HepG2 (cell line): ENCODE measurements around the gene TMEM164. TPM values are rescaled to one million over a fixed set of nuclear protein-coding genes. Genes with fewer than 3 reads are reported as not detected.

Source experiments
- ATAC-seq: fragments of 200-7000 bp; cut with Tn5 transposase; 3 replicates; pipeline ENCODE4 v1.9.1; 2020; ENCODE audit warnings: mild to moderate bottlenecking, moderate library complexity
- BruUV-seq: library from RNA; stranded (reverse); fragments of 400-500 nt; replicated peaks from 2 replicates; lab custom pipeline; 2021; lab: Mats Ljungman, UMichigan
- CTCF ChIA-PET: fragments of 300-600 bp; formaldehyde crosslinking; extraction: SDS; loops from one replicate; lab custom pipeline; 2021; ENCODE audit warnings: low total read pairs, inconsistent platforms, low intra/inter-chr PET ratio; lab: Yijun Ruan, JAX
- POLR2A ChIA-PET: fragments of 350-600 bp; sonication (Branson Sonifier 250); formaldehyde crosslinking; loops from one replicate; lab custom pipeline; 2020; ENCODE audit warnings: antibody characterized with exemption, inconsistent platforms; lab: Yijun Ruan, JAX
- DNase-seq: peaks from one replicate; pipeline ENCODE4 v3.0.0-alpha.2; 2015; ENCODE audit warnings: low spot score
- FAIRE-seq: peaks from 3 replicates; lab custom pipeline; 2011; peaks lifted over from hg19 to GRCh38; lab: Jason Lieb, UNC
- H2AFZ ChIP-seq: one replicate; pipeline ENCODE4 v1.6.1; 2011; ENCODE audit warnings: low read length, inconsistent platforms
- H3K27ac ChIP-seq: fragments of 300-600 bp; 3 replicates; pipeline ENCODE4 v1.8.0; 2011; ENCODE audit warnings: mixed run types, mild to moderate bottlenecking, mixed read lengths, low read length, inconsistent platforms; ENCODE audit not compliant: insufficient read depth; ENCODE audit errors: extremely low read length
- H3K27me3 ChIP-seq, 2 experiments: fragments of 200-600 bp in 1 of 2; 2 replicates in 1 of 2; 3 replicates in 1 of 2; pipeline versions ENCODE4 v1.6.0 to v1.8.0; 2011; ENCODE audit warnings: low read length in 2 of 2, mild to moderate bottlenecking in 2 of 2, moderate library complexity in 2 of 2, inconsistent platforms in 1 of 2; ENCODE audit not compliant: insufficient read depth in 2 of 2, control insufficient read depth in 1 of 2
- H3K36me3 ChIP-seq, 2 experiments: fragments of 200-600 bp in 1 of 2; replicated peaks in 1 of 2; 2 replicates in 1 of 2; 3 replicates in 1 of 2; pipeline versions ENCODE4 v1.5.1 to v1.8.0; 2011; ENCODE audit warnings: low read length in 2 of 2, inconsistent platforms in 1 of 2; ENCODE audit not compliant: insufficient read depth in 2 of 2, control insufficient read depth in 1 of 2
- H3K4me1 ChIP-seq: 2 replicates; pipeline ENCODE4 v1.5.1; 2012; ENCODE audit warnings: low read length, inconsistent platforms; ENCODE audit not compliant: insufficient read depth
- H3K4me2 ChIP-seq: 2 replicates; pipeline ENCODE4 v1.6.0; 2011; ENCODE audit warnings: low read depth, low read length, inconsistent platforms
- H3K4me3 ChIP-seq, 3 experiments: fragments of 200-600 bp in 1 of 3; sonication (generic), shearing (Covaris generic) in 1 of 3; replicated peaks in 1 of 3; 2 replicates each; pipeline ENCODE4 v1.5.1; 2011 to 2016; ENCODE audit warnings: low read length in 3 of 3, inconsistent platforms in 2 of 3, low read depth in 2 of 3, mild to moderate bottlenecking in 2 of 3, control low read depth in 1 of 3, mixed read lengths in 1 of 3; ENCODE audit not compliant: insufficient read depth in 1 of 3
- H3K79me2 ChIP-seq: one replicate; pipeline ENCODE4 v1.6.1; 2011; ENCODE audit warnings: low read length, inconsistent platforms; ENCODE audit not compliant: insufficient read depth
- H3K9ac ChIP-seq: 2 replicates; pipeline ENCODE4 v1.6.0; 2011; ENCODE audit warnings: mild to moderate bottlenecking, low read depth, low read length, inconsistent platforms; ENCODE audit not compliant: insufficient read depth
- H3K9me3 ChIP-seq: 2 replicates; pipeline ENCODE4 v1.5.1; 2012; ENCODE audit warnings: mild to moderate bottlenecking, low read length
- H4K20me1 ChIP-seq: 2 replicates; pipeline ENCODE4 v1.6.0; 2011; ENCODE audit warnings: inconsistent platforms, mild to moderate bottlenecking, low read length, moderate library complexity; ENCODE audit not compliant: insufficient read depth
- ELF4 ChIP-seq: sonication (generic); formaldehyde crosslinking; IDR thresholded peaks from 2 replicates; pipeline ENCODE4 v1.5.0; 2020; ENCODE audit warnings: missing genetic modification reagents, mild to moderate bottlenecking, moderate library complexity, borderline replicate concordance
- GATA4 ChIP-seq: sonication (generic); IDR thresholded peaks from 2 replicates; pipeline ENCODE4 v1.6.1; 2016; ENCODE audit warnings: antibody characterized with exemption, low read depth, borderline replicate concordance
- GMEB1 ChIP-seq: sonication (generic); formaldehyde crosslinking; IDR thresholded peaks from 2 replicates; pipeline ENCODE4 v1.5.1; 2020; ENCODE audit warnings: missing genetic modification reagents, mild to moderate bottlenecking, borderline replicate concordance
- HCFC1 ChIP-seq: fragments of 150-350 bp; IDR thresholded peaks from 2 replicates; pipeline ENCODE4 v1.6.1; 2014; ENCODE audit warnings: low read depth, low read length
- MYNN ChIP-seq: sonication (generic); formaldehyde crosslinking; IDR thresholded peaks from 2 replicates; pipeline ENCODE4 v1.4.0; 2020; ENCODE audit warnings: mild to moderate bottlenecking, low read depth, missing genetic modification reagents
- NR2F2 ChIP-seq: IDR thresholded peaks from 2 replicates; pipeline ENCODE4 v1.6.1; 2012; ENCODE audit warnings: low read depth, inconsistent platforms, borderline replicate concordance
- ZBTB40 ChIP-seq, 2 experiments: fragments of 450-650 bp in 1 of 2; sonication (generic) in 1 of 2; formaldehyde crosslinking in 1 of 2; IDR thresholded peaks; 2 replicates each; pipeline versions ENCODE4 v1.6.1 to v1.8.0; 2016 to 2022; ENCODE audit warnings: antibody characterized with exemption in 1 of 2, mild to moderate bottlenecking in 1 of 2, missing genetic modification reagents in 1 of 2
- ZMYM3 ChIP-seq: sonication (generic); formaldehyde crosslinking; IDR thresholded peaks from 2 replicates; pipeline ENCODE4 v1.5.1; 2020; ENCODE audit warnings: mild to moderate bottlenecking, missing genetic modification reagents
- ZNF230 ChIP-seq: sonication (generic); formaldehyde crosslinking; IDR thresholded peaks from 2 replicates; pipeline ENCODE4 v1.4.0; 2020; ENCODE audit warnings: mild to moderate bottlenecking, missing genetic modification reagents
- ZNF362 ChIP-seq: sonication (generic); formaldehyde crosslinking; IDR thresholded peaks from 2 replicates; pipeline ENCODE4 v1.4.0; 2020; ENCODE audit warnings: missing genetic modification reagents, mild to moderate bottlenecking, borderline replicate concordance
- ZSCAN5A ChIP-seq: sonication (generic); formaldehyde crosslinking; IDR thresholded peaks from 2 replicates; pipeline ENCODE4 v1.8.0; 2022; ENCODE audit warnings: mild to moderate bottlenecking, missing genetic modification reagents, borderline replicate concordance
- WGBS: methylation state at CpG from one replicate; pipeline ENCODE4 v1.1.6; 2017; ENCODE audit warnings: low lambda C conversion rate; 5-methylcytosine and 5-hydroxymethylcytosine counted together
- in situ Hi-C: cut with HindIII; loops from 2 replicates; pipeline ENCODE4 v1.10.0; 2017; ENCODE audit warnings: low pct_unique_long_range_greater_than_20kb; ENCODE audit not compliant: extremely low pct_ligation_motif_present
- intact Hi-C: fragments of 100-400 bp; cut with micrococcal nuclease; formaldehyde crosslinking; loops from one replicate; pipeline ENCODE4 v1.10.0; 2022; ENCODE audit not compliant: unreplicated experiment
- polyA plus RNA-seq, 8 experiments: library from polyadenylated mRNA; depleted of rRNA in 3 of 8; stranded (reverse) in 7 of 8; unstranded in 1 of 8; fragments of >200 nt; fragmentation: Illumina TruSeq in 4 of 8; extraction: Trizol in 4 of 8; gene quantifications; 2 replicates each; pipeline versions ENCODE4 v1.2.1 to v1.2.3, GENCODE V29; 2011 to 2016; ENCODE audit warnings: low read depth in 4 of 8, missing spikeins in 1 of 8, mixed read lengths in 1 of 8; ENCODE audit not compliant: insufficient read depth in 1 of 8
- total RNA-seq, 5 experiments: library from RNA; depleted of rRNA; stranded (reverse); fragments of >200 nt; fragmentation: Illumina TruSeq; extraction: Trizol; gene quantifications; 2 replicates each; pipeline ENCODE4 v1.2.3, GENCODE V29; 2016; ENCODE audit warnings: low read depth in 1 of 5

Gene TMEM164
- total and polyA plus RNA-seq, 2 of the 13 experiments (the other 11 are each of a cell fraction or from before 2014, with no cell fraction given), result 5.8 to 13.2 TPM

- intact Hi-C loops, result no loop called here
- BruUV-seq, result no TSS peak
- POLR2A ChIA-PET, result no interaction called here
- Histone ChIP-seq H3K4me3 (no peak overlapping the region), H3K27ac (no peak overlapping the region), H2AFZ (no peak overlapping the region), H3K4me1 (peaks cover 33% of the 10 kb centered on the region), H3K36me3 (no peaks in the 10 kb centered on the region), H3K9ac (no peak overlapping the region), H3K79me2 (no peaks in the 10 kb centered on the region), H4K20me1 (no peaks in the 10 kb centered on the region; the same call in 1 of the 2 replicates), H3K27me3 (no peaks in the 10 kb centered on the region), H3K4me2 (no peak overlapping the region), H3K9me3 (no peaks in the 10 kb centered on the region)
- in situ Hi-C loops, result no loop called here
- FAIRE-seq (no peak), DNase-seq (no peak), ATAC-seq (no peak)
- 100% methylated on average over 2 of the region's 2 CpGs for WGBS
- CTCF ChIA-PET, result no interaction called here
- TF ChIP-seq ZNF230 (CRISPR knock-in tag) (no peak), GMEB1 (CRISPR knock-in tag) (no peak), ZNF362 (no peak), NR2F2 (no peak), HCFC1 (no peak), ELF4 (no peak), ZBTB40 (IDR thresholded peaks at IDR 0.05) (no peak), ZBTB40 (CRISPR knock-in tag; IDR thresholded peaks at IDR 0.05) (no peak), ZSCAN5A (no peak), GATA4 (no peak), MYNN (CRISPR knock-in tag) (no peak), ZMYM3 (CRISPR knock-in tag) (no peak)
Observed at GRCh38 chrX:110034036-110034435, 31.1 kb downstream of the TMEM164 start.
